HG03103 (cell line): Measurements from ENCODE around the gene SEL1L.
A peak's percentile ranks its signal among the peaks of the same experiment; 100 is the strongest.
"Not testable (repeated sequence)": the region's sequence is repeated elsewhere in the genome, so short reads cannot be mapped to it uniquely, and the experiment has no call there.

ENCODE experiments used
- ATAC-seq: cut with Tn5 transposase; IDR thresholded peaks from one replicate; pipeline ENCODE4 v1.9.1; 2021; ENCODE audit warnings: low read depth; ENCODE audit not compliant: unreplicated experiment

Gene SEL1L

GRCh38 chr14:81533212-81533535 lies 479 bp downstream of the SEL1L start:
- ATAC-seq, result no peak

DNA sequence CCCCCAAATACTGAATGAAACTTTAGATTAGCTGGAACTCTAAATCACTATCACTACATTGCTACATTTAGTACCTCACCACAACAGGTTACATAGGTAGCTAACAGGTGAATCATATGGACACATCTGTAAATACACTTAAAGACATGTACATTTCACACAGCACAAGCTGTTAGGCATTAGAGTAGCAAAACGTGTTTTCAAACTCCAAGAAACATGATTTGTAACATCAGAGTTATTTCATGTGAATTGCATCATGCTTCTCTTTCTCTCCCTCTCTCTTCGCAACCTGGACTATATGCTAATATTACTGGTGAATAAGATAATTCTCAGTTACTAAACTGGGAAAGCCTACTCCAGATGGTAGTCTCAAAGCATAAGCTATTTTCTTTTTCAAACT lies 4.3 kb downstream of the SEL1L start:
- no peak for ATAC-seq

- no peak for ATAC-seq
Measured at GRCh38 chr14:81525129-81525528, 8.5 kb downstream of the SEL1L start.

- no peak for ATAC-seq
Measured at GRCh38 chr14:81523616-81524015, 10.0 kb downstream of the SEL1L start.

DNA sequence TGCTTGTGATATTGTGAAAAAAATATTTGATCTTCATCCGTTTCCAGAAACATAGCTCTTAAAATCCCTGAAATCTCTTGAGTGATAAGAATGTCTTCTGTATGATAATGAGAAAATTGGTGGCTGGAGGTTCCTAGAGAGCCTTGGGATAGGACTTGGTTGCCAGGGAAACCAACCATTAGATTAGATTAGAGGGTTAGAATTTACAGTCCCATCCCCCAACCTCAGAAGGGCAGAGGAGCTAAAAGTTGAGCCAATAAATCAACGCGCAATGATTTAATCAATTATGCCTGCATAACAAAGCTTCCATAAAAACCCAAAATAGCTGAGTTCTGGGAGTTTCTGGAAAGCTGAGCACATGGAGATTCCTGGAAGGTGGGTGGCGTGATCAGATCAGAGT lies 10.6 kb downstream of the SEL1L start:
- no peak for ATAC-seq

GRCh38 chr14:81521356-81521755 lies 12.3 kb downstream of the SEL1L start:
- no peak for ATAC-seq

GRCh38 chr14:81519200-81520011 lies 14.2 kb downstream of the SEL1L start:
- peak; percentile 89 for ATAC-seq

- ATAC-seq, result no peak
Measured at GRCh38 chr14:81517798-81518398, 15.8 kb downstream of the SEL1L start.

- ATAC-seq, result no peak
Measured at GRCh38 chr14:81516986-81517797, 16.5 kb downstream of the SEL1L start.

DNA sequence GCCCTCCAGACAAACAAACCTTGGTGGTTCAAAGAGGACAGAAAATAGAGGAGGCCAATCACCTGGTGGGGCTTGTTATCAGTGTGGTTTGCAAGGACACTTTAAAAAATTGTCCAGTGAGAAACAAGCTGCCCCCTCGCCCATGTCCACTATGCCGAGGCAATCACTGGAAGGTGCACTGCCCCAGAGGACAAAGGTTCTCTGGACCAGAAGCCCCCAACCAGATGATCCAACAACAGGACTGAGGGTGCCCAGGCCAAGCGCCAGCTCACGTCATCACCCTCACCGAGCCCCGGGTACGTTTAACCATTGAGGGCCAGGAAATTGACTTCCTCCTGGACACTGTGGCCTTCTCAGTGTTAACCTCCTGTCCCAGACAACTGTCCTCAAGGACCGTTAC lies 17.7 kb downstream of the SEL1L start:
- ATAC-seq, result not testable (repeated sequence)

- ATAC-seq, result not testable (repeated sequence)
Measured at GRCh38 chr14:81512826-81513225, 20.8 kb downstream of the SEL1L start.

DNA sequence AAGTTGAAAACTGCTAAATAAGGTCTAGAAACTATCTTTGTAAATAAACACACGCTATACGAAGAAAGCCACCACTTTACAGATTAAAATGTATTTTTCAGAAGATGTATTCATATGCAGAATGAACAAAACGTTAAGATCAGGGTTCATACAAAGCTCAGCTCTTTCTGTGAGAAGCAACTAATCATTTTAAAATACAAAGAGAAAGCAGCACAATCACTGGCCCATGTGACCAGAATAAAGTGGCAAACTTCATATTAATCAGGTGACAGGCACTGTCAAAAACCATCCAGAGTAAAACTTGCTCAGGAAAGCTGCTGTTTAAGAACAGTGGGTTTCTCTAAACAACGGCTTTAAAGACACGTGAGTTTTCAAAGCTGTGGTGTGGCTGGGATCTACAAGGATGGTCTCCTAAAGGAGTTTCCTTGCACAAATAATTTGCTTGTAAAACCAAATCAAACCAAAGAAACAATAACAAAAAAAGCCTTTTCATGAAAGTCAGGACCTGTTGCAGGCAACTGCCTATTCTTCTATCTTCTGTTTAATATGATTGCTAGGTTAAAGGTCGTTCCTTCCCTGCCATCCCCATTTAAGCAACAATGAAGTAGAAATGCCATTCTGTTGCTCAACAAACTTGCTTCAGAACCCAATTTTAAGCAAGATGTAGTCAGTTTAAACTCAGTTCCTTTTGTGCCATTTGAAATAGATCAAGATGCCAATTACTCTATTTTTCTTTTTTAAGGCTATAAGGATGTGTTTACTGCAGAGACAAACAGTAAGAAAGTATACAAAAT lies 22.3 kb downstream of the SEL1L start:
- ATAC-seq, result no peak

DNA sequence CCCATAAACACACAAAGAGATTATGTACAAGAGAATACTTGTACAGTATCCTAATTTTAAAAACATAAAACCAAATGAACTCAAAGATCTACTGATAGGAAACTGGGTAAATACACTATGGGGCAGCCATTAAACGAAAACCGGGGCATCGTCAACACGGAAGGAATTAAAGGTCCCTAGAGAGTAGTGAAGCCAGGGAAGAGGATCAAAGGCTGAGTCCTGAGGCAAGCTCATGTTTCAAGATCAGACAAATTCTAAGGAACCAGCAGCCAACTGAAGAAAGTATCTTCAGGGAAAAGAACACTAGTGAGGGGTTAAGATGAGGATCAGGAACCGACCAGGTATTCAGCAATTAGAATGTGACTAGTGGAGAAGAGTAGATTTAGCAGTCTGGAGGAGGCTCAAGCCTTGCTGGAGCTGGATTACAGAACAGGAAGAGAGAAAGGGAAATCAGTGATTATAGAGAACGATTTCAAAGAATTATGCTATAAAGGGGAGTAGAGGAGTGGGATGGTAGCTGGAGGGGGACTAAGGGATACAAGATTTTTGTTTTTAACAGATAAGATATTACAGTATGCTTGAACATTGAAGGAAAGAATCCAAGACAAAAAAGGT lies 23.7 kb downstream of the SEL1L start:
- no peak for ATAC-seq

DNA sequence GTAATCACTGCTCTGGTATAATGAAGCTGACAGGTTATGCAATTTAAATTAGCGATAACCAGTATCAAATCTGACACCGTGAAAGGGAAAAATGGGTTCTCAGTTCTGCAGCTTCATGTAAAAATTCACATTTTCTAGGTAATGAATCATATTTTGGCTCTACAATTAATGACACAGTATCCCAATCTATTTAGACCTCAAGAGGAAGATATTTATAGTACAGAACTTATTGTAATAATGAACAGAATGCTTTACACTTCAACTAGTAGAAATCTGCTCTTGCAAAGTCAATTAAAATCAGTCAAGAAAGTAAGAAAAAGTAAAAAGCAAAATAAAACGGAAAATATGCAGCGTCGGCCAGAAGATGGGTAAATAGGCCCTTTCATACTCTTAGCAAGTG lies 24.3 kb downstream of the SEL1L start:
- no peak for ATAC-seq

DNA sequence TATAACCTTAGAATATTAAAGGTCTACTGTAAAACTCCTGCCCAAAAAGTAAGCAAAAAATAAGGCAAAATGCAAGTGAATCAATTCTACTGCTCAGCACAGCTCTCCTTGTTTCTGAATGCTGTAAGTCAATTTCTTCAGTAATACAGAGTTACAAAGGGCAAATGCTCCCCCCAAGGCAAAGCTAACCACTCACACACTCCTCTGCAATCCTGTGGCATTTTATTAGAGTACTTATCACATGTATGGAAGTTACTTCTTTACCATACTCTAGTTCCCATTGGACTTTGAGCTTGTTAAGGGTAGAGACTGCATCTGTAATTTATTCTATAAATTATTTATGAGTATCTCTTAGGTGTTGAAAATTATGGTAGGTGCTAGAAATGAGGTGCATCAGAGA lies 27.2 kb downstream of the SEL1L start:
- no peak for ATAC-seq

GRCh38 chr14:81504864-81505263 lies 28.8 kb downstream of the SEL1L start:
- ATAC-seq, result no peak

GRCh38 chr14:81485781-81486180 lies 47.9 kb downstream of the SEL1L start:
- no peak for ATAC-seq

GRCh38 chr14:81485372-81485771 lies 48.3 kb downstream of the SEL1L start:
- no peak for ATAC-seq

DNA sequence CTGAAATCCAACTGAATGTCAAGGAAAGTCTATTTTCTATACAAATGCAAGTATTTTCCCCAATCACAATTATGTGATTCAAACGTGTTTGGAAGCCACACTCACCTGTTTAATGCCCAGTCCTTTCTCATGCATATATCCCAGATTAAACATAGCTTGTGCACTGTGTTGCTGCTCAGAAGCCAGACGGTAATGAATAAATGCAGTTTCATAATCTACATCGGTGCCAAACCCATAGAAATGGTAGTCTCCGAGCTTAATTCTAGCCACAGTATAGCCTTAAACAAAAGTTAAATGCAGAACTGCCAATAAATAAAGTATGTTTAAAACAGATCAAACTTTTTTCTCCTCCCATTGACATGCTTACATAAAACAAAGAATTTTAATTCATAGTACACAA lies 49.5 kb downstream of the SEL1L start:
- ATAC-seq, result no peak

DNA sequence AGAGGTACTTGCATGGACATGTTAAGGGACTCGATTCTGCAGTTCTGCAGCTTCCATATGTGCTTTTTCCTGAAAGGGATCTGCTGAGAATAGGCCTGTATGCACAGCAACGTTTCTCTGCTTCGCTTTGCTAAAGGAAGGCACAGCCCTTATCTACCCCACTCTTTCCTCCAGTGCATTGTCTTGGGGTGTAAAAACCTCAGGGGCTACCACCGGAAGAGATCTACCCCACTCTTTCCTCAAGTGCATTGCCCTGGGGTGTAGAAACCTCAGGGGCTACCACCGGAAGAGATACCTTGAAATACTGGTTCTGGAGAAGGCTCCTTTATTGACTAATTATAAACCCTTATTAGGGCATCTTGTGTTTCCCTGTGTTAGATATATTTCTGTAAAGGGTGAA lies 52.9 kb downstream of the SEL1L start:
- no peak for ATAC-seq
